Activated gamma-delta T cell treated with Interleukin-2 at 50 U/mL for 16 hours (primary cell): Measurements from ENCODE around the gene NLRC5.
A peak's percentile ranks its signal among the peaks of the same experiment; 100 is the strongest.
"Not testable (repeated sequence)": the region's sequence is repeated elsewhere in the genome, so short reads cannot be mapped to it uniquely, and the experiment has no call there.

ENCODE experiments used
- DNase-seq: peaks from one replicate; pipeline ENCODE4 v3.0.0-alpha.2; 2020

The NLRC5 gene

GRCh38 chr16:57083485-57084126 is 94.2 kb downstream of the NLRC5 start:
- DNase-seq = no peak

GRCh38 chr16:57084257-57084770 is 95.0 kb downstream of the NLRC5 start:
- peak; percentile 73 for DNase-seq

GRCh38 chr16:57084996-57085395 is 95.6 kb downstream of the NLRC5 start:
- DNase-seq = no peak

- DNase-seq = no peak
Measured at GRCh38 chr16:57087003-57087402, 97.6 kb downstream of the NLRC5 start.

- DNase-seq = no peak
Measured at GRCh38 chr16:57089406-57089805, 100.0 kb downstream of the NLRC5 start.

GRCh38 chr16:57091200-57091974 is 102.0 kb downstream of the NLRC5 start:
- DNase-seq = no peak

GRCh38 chr16:57091975-57092785 is 102.8 kb downstream of the NLRC5 start, which contains the start of gene CPNE2:
TSS of gene CPNE2 (plus strand) at chr16:57092583. CDS start at chr16:57110743, 18,160 bp downstream.
- DNase-seq = no peak

GRCh38 chr16:57092786-57093411 is 103.5 kb downstream of the NLRC5 start:
- peak; percentile 38 for DNase-seq

DNA sequence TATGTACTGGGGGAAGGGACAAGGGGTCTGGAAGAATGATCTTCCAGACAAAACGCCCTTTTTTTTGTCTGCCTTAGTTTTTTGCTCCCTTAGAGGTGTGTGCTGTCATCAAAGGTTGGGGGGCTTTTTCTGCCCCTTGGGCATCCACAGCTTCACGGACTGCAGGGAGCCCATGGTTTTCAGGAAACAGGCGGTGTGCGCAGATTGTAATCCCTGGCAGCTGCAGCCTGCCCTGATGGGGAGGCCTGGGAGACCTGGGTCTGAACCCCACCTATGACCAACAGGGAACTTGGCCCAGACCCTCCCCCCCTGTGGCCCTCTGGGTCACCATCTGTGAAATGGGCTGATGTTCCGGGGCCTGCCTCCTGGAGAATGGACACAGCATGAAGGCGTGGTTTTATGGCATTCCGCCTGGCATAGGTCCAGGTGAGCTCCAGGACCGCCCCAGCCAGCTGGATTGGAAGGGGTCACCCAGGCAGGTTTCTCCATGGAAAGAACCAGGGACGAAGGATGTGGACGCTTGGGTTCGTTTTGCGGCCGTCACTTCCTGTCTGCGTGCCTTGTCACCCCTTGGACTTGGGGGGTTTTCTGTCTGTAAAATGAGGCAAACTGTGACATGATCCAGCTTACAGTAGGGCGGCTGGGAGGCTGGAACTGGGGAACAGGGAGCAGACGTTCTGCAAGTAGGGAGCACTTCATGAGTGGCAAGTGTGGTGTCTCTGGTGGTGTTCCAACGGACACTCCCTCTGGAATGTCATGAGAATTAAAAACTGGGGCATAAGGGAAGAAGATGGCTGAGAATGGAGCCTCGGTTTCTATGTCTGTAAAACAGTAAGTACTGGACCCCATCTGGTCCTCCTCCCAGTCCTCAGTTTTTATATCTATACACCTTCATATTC is 104.6 kb downstream of the NLRC5 start:
- no peak for DNase-seq

DNA sequence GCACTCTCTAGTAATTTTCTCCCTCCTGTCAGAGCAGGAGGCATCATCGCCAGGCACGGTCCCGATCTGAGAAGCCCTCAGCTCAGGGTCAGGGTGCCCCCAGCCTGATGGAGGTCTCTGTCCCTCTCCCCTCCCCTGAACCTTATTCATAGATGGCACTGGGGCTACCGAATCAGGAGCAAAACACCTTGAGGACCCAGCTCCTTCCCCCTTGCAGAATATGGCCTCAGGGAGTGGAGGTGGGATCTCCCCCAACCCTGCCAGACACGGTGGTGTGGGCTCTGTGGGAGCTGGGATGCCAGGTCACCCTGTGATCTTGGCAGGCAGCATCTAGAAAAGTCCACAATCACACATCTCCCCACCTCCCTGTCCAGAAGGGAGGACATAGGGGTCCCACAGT is 105.6 kb downstream of the NLRC5 start:
- no peak for DNase-seq

DNA sequence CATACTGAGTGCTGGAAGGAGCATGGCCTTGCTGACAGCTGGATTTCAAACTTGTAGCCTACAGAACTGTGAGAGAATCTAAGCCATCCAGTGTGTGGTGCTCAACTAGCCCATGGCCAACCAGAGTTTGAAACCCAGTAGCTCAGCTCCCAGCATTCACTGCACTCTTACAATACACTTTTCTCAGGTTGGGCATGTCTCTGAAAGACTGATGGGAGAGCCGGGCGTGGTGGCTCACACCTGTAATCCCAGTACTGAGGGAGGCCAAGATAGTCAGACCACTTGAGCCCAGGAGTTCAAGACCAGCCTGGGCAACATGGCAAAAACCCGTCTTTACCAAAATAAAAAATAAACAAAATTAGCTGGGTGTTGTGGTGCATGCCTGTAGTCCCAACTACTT is 106.8 kb downstream of the NLRC5 start:
- DNase-seq = no peak

DNA sequence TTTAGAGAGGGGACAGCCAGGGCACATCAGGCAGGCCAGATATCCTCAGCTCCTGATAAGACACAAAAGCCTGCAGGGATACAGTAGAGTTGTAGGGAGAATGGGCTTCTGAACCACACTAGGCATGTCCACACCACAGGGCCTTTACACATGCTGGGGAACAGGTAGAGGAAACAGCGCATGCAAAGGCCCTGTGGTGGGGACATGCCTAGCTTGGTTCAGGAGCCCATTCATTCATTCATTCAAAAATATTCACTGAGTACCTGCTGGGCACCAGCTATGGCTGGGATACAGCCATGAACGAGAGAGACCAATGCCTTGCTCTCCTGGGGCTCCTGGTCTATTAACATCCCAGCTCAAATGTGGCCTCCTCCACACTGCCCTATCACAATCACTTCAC is 107.4 kb downstream of the NLRC5 start:
- no peak for DNase-seq

DNA sequence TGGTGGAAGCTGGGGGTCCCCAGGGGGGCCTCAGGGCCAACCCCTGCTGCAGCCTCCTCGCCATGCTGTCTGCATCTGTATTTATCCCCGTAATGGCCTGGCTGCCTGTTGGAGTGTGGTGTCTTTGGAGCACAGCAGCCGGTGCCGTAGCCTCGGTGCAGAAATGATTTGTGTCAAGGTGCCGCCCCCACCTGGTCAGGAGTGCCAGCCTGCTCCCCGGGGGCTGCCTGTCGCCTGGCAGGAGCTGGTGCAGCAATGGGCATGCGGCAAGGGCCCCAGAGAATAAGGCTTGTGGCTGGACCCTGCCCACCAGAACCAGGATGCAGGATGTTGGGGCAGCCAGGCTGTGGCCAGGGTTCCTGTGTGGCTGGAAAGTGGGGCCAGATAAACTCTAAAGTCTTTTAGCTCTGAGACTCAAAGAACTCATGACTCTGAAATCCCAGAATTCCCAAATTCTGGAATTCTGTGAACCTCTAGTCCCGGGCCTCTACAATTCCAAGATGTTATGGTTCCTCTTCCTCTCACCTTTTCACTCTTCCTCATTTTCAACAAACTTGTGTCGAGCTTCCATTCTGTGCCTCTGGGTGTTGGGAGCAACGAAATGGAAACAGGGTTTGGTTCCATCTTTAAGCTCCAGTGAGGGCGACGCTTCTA is 109.0 kb downstream of the NLRC5 start:
- DNase-seq = no peak

DNA sequence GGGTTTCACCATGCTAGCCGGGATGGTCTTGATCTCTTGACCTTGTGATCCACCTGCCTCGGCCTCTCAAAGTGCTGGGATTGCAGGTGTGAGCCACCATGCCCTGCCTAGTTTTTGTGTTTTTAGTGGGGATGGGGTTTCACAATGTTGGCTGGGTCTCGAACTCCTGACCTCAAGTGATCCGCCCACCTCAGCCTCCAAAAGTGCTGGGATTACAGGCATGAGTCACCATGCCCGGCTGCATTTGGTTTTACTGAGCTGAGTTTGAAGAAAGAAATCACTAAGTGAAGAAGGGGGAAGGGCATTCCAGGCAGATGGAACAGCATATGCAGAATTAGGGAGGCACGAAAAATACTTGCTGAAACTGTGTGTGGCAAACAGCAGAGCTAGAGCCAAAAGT is 110.6 kb downstream of the NLRC5 start:
- not testable (repeated sequence) for DNase-seq

DNA sequence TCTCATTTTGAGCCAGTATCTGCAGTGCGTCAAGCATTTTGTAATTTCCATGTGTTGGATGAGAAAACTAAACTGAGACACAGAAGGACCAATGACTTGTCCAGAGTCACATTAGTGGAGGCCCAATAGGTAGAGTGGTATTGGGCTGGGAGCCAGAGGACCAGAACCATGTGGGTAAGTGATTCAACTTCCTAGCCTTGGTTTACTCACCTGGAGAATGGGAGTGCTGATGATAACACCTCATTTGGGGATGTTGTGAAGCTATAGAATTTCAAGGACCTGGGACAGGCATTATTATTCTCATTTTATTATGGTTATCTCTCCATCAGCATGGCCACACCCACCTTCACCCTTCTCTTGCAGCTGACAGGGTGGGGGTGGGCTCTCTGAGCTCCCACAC is 111.1 kb downstream of the NLRC5 start:
- DNase-seq = no peak

GRCh38 chr16:57102888-57103851 is 113.8 kb downstream of the NLRC5 start:
- DNase-seq = no peak

- DNase-seq = no peak
Measured at GRCh38 chr16:57104706-57105105, 115.3 kb downstream of the NLRC5 start.

GRCh38 chr16:57105184-57105583 is 115.8 kb downstream of the NLRC5 start:
- DNase-seq = no peak

GRCh38 chr16:57106767-57107166 is 117.4 kb downstream of the NLRC5 start:
- DNase-seq = no peak

DNA sequence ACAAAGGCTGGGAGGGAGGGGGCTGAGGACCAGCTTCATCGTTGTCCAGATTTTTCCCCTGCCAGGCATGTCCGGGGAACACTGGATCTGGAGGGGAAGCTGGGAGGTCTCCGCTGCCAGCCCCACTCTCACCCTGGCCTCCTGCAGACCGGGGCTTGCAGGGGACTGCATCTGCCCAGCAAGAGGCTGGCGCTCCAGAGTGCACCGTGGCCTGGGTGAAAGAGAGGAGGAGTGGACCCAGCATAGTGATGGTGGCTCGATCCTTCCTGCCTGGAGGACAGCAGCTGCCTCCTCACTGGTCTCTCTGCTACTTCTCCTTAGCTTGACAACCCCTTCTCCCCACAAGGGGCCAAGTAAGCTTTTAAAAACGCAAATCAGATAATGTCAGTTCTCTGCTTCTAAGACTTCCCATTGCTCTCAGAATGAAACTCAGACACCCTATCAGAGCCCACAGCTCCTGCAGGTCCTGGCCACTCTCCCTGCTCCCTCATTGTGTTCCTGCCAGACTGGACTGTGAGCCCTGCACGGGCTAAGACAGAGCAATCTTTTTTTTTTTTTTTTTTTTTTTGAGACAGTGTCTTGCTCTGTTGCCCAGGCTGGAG is 118.1 kb downstream of the NLRC5 start:
- no peak for DNase-seq
